ENCODE measurements around the gene EHBP1. TPM values are rescaled to one million over a fixed set of nuclear protein-coding genes. Genes with fewer than 3 reads are reported as not detected.
"Not testable (repeated sequence)": the region's sequence is repeated elsewhere in the genome, so short reads cannot be mapped to it uniquely, and the experiment has no call there.

EHBP1 gene
- total RNA-seq, 1 donor from 2014 or later, result 45.8 TPM

DNA sequence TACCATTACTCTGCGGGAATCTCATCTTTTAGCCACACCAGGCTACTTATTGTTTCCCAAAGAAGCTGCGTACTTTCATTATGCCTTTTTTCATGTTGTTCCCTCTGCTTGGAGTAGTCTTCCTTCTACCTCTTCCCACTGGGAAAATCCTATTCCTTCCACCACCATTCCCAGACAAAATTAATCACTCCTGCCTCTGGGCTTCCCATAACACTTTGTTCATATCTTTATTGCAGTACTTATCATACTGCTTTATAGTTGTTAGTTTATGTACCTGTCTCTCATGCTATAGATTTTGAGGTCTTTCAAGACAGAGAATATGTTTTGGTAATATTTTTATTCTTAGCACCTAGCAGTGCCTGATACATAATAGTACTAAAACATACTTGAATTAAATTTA is 361.3 kb downstream of the EHBP1 start:
- TF ChIP-seq, protein P1, sequence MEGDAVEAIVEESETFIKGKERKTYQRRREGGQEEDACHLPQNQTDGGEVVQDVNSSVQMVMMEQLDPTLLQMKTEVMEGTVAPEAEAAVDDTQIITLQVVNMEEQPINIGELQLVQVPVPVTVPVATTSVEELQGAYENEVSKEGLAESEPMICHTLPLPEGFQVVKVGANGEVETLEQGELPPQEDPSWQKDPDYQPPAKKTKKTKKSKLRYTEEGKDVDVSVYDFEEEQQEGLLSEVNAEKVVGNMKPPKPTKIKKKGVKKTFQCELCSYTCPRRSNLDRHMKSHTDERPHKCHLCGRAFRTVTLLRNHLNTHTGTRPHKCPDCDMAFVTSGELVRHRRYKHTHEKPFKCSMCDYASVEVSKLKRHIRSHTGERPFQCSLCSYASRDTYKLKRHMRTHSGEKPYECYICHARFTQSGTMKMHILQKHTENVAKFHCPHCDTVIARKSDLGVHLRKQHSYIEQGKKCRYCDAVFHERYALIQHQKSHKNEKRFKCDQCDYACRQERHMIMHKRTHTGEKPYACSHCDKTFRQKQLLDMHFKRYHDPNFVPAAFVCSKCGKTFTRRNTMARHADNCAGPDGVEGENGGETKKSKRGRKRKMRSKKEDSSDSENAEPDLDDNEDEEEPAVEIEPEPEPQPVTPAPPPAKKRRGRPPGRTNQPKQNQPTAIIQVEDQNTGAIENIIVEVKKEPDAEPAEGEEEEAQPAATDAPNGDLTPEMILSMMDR (IDR thresholded peaks at IDR 0.05), result no peak
- intact Hi-C loops (cut with DNase I), result no loop called here
- no peaks in the 10 kb centered on the region for H3K4me1 ChIP-seq
- H3K4me3 ChIP-seq, result no peak overlapping the region
- no peak overlapping the region for H3K27ac ChIP-seq
- no peaks in the 10 kb centered on the region for H3K9me3 ChIP-seq
- no peaks in the 10 kb centered on the region for H3K36me3 ChIP-seq
- ATAC-seq, result no peak
- H3K27me3 ChIP-seq (ENCODE audit: low read depth), result peaks cover 70% of the 10 kb centered on the region
- DNase-seq, result no peak

- ATAC-seq (no peak), DNase-seq (no peak)
- H3K9me3 ChIP-seq, result no peaks in the 10 kb centered on the region
- no peak overlapping the region for H3K27ac ChIP-seq
- intact Hi-C loops (cut with DNase I), result no loop called here
- H3K4me1 ChIP-seq, result no peaks in the 10 kb centered on the region
- H3K4me3 ChIP-seq, result no peak overlapping the region
- no peaks in the 10 kb centered on the region for H3K36me3 ChIP-seq
- TF ChIP-seq, protein P1 (IDR thresholded peaks at IDR 0.05), result no peak
- H3K27me3 ChIP-seq (ENCODE audit: low read depth), result peaks cover 22% of the 10 kb centered on the region
Observed at GRCh38 chr2:63071664-63072063, 366.2 kb downstream of the EHBP1 start.

DNA sequence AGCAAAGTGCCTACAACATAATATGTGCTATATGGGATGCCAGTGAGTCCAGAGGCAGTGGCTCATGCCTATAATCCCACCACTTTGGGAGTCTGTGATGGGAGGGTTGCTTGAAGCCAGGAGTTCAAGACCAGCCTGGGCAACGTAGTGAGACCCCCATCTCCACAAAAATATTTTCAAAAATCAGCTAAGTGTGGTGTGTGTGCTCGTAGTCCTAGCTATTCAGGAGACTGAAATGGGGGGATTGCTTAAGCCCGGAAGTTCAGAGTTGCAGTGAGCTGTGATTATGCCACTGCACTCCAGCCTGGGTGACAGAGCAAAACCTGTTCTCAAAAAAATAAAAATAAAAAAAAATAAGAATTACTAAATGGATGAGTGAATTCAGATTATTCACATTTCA is 368.5 kb downstream of the EHBP1 start:
- TF ChIP-seq, protein P1 (IDR thresholded peaks at IDR 0.05), result no peak
- no peaks in the 10 kb centered on the region for H3K4me1 ChIP-seq
- intact Hi-C loops (cut with DNase I), result no loop called here
- no peaks in the 10 kb centered on the region for H3K9me3 ChIP-seq
- DNase-seq (no peak), ATAC-seq (no peak)
- no peaks in the 10 kb centered on the region for H3K36me3 ChIP-seq
- peaks cover 8% of the 10 kb centered on the region for H3K27me3 ChIP-seq (ENCODE audit: low read depth)
- H3K4me3 ChIP-seq, result no peak overlapping the region
- H3K27ac ChIP-seq, result no peak overlapping the region

- H3K36me3 ChIP-seq; H3K4me3 ChIP-seq; intact Hi-C loops (cut with DNase I); ATAC-seq; H3K9me3 ChIP-seq; H3K27ac ChIP-seq; H3K27me3 ChIP-seq (ENCODE audit: low read depth); DNase-seq; H3K4me1 ChIP-seq: not testable (repeated sequence)
Observed at GRCh38 chr2:63074399-63074798, 368.9 kb downstream of the EHBP1 start.

DNA sequence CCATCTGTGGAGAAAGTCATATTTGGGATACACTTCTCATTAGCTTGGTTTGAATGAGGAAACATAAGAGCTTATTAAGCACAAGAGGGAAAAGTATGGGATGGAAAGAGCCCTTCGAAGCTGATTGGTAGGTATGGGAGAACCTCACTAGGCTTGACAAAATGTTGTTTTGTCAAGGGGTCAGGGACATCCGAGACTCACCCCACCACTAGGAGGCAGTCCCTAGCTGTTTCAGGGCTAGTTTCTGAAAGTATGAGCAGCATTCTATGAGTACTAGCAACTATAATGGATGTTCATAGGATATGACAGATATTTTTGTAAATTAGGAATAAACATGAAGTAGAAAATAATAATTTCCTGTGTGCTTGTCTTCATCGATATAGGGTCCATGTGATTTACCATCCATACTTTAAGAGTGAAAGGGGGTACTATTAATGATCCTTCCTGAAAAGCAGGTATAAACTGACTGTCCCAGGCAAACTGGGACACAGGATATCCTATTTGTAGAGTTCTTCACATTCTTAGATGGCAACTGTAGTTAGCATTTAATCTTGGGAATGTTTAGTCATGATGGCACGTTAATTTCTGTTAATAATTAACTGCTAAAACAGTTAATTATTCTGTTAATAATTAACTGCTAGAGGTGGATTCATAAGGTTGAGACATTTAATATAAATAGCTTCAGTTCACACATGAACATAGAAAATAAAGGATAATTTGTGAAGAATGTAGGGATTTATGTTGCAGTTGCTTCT is 373.5 kb downstream of the EHBP1 start:
- ATAC-seq, result no peak
- TF ChIP-seq, protein P1 (IDR thresholded peaks at IDR 0.05), result no peak

DNA sequence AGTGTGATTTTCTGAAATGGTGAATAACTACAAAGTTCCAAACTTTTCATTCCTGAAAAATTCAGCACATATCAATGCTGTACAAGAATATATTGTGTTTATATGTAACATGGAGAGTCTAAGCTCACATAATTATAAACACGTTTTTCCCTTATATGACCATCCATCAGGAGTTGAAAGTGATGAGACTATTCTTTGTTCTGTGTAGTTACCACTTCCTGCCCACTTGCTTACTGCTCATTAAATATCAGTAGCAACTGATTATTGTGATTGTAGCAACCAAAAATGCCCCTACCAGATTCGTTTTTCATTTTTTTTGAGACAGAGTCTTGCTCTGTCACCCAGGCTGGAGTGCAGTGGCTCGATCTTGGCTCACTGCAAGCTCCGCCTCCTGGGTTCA is 375.9 kb downstream of the EHBP1 start:
- intact Hi-C loops (cut with DNase I), result no loop called here
- H3K27ac ChIP-seq, result no peak overlapping the region
- no peaks in the 10 kb centered on the region for H3K27me3 ChIP-seq (ENCODE audit: low read depth)
- no peaks in the 10 kb centered on the region for H3K4me1 ChIP-seq
- H3K9me3 ChIP-seq, result no peaks in the 10 kb centered on the region
- H3K4me3 ChIP-seq, result no peak overlapping the region
- H3K36me3 ChIP-seq, result no peaks in the 10 kb centered on the region
- DNase-seq (no peak), ATAC-seq (no peak)
- TF ChIP-seq, protein P1 (IDR thresholded peaks at IDR 0.05), result no peak

More for the DNA sequence above, 373.5 kb downstream of the EHBP1 start:
- no peaks in the 10 kb centered on the region for H3K9me3 ChIP-seq
- no peaks in the 10 kb centered on the region for H3K4me1 ChIP-seq
- H3K4me3 ChIP-seq, result no peak overlapping the region
- no peak overlapping the region for H3K27ac ChIP-seq
- no peaks in the 10 kb centered on the region for H3K36me3 ChIP-seq
- intact Hi-C loops (cut with DNase I), result no loop called here
- no peaks in the 10 kb centered on the region for H3K27me3 ChIP-seq (ENCODE audit: low read depth)
- no peak for DNase-seq

Measured in lower lobe of right lung (tissue), 2 donors.